Stimulated activated effector memory CD8-positive, alpha-beta T cell treated with anti-CD3 and anti-CD28 coated beads, Interleukin-12 subunit alpha, Interleukin-12 subunit beta, amount 100 ng/mL, for 72 hours (primary cell): ENCODE results near the gene EIF4A3.
"Not testable (repeated sequence)": the region's sequence is repeated elsewhere in the genome, so short reads cannot be mapped to it uniquely, and the experiment has no call there.

Experiments
- ATAC-seq: fragments of 150-1000 bp; cut with Tn5 transposase; 2 replicates; pipeline ENCODE4 v1.10.0; 2021
- DNase-seq, 2 donors: peaks; one replicate each; pipeline ENCODE4 v3.0.0; 2021 to 2022; ENCODE audit warnings: low spot score in 2 of 2
- H3K27ac Mint-ChIP-seq: one replicate; pipeline ENCODE4 v1.8.0; 2022; ENCODE audit warnings: mild to moderate bottlenecking, mixed read lengths
- H3K36me3 Mint-ChIP-seq: one replicate; pipeline ENCODE4 v1.8.0; 2022; ENCODE audit warnings: mild to moderate bottlenecking, mixed read lengths
- H3K4me1 Mint-ChIP-seq: one replicate; pipeline ENCODE4 v1.8.0; 2022; ENCODE audit warnings: mixed read lengths
- H3K4me3 Mint-ChIP-seq: one replicate; pipeline ENCODE4 v1.8.0; 2022; ENCODE audit warnings: mild to moderate bottlenecking, mixed read lengths
- H3K9me3 Mint-ChIP-seq: one replicate; pipeline ENCODE4 v1.8.0; 2022; ENCODE audit warnings: mixed read lengths

EIF4A3 gene

GRCh38 chr17:80095038-80095843, 51.7 kb downstream of the EIF4A3 start:
- Mint-ChIP-seq H3K36me3 (no peaks in the 10 kb centered on the region), H3K4me1 (peaks cover 4% of the 10 kb centered on the region), H3K4me3 (no peak overlapping the region), H3K9me3 (no peaks in the 10 kb centered on the region), H3K27ac (no peak overlapping the region)
- ATAC-seq (no peak), DNase-seq (no peak)

- no peaks in the 10 kb centered on the region for H3K36me3 Mint-ChIP-seq
- DNase-seq (no peak), ATAC-seq (no peak)
- H3K4me3 Mint-ChIP-seq: no peak overlapping the region
- no peaks in the 10 kb centered on the region for H3K9me3 Mint-ChIP-seq
- H3K27ac Mint-ChIP-seq: no peak overlapping the region
- H3K4me1 Mint-ChIP-seq: no peaks in the 10 kb centered on the region
These were observed 54.0 kb downstream of the EIF4A3 start for GRCh38 chr17:80092959-80093358.

- Mint-ChIP-seq H3K27ac (no peak overlapping the region), H3K4me1 (no peaks in the 10 kb centered on the region), H3K9me3 (no peaks in the 10 kb centered on the region), H3K4me3 (no peak overlapping the region), H3K36me3 (no peaks in the 10 kb centered on the region)
- DNase-seq (no peak), ATAC-seq (no peak)
These were observed 55.6 kb downstream of the EIF4A3 start for GRCh38 chr17:80091376-80091775.

GRCh38 chr17:80090164-80090563, 56.8 kb downstream of the EIF4A3 start:
- not testable (repeated sequence) for H3K27ac Mint-ChIP-seq, H3K36me3 Mint-ChIP-seq, H3K4me3 Mint-ChIP-seq, H3K4me1 Mint-ChIP-seq, ATAC-seq, DNase-seq, H3K9me3 Mint-ChIP-seq

- no peak overlapping the region for H3K4me3 Mint-ChIP-seq
- no peak for DNase-seq
- H3K9me3 Mint-ChIP-seq: no peaks in the 10 kb centered on the region
- no peaks in the 10 kb centered on the region for H3K36me3 Mint-ChIP-seq
- no peaks in the 10 kb centered on the region for H3K4me1 Mint-ChIP-seq
- ATAC-seq: no peak
- H3K27ac Mint-ChIP-seq: no peak overlapping the region
These were observed 57.2 kb downstream of the EIF4A3 start for GRCh38 chr17:80089762-80090161.

- Mint-ChIP-seq H3K4me3 (no peak overlapping the region), H3K4me1 (peaks cover 4% of the 10 kb centered on the region), H3K36me3 (no peaks in the 10 kb centered on the region), H3K9me3 (no peaks in the 10 kb centered on the region), H3K27ac (no peak overlapping the region)
- ATAC-seq: no peak
- DNase-seq: no peak
These were observed 59.3 kb downstream of the EIF4A3 start for GRCh38 chr17:80087346-80088265.

- H3K9me3 Mint-ChIP-seq: no peaks in the 10 kb centered on the region
- ATAC-seq (no peak), DNase-seq (no peak)
- H3K4me1 Mint-ChIP-seq: peaks cover 6% of the 10 kb centered on the region
- H3K27ac Mint-ChIP-seq: no peak overlapping the region
- no peaks in the 10 kb centered on the region for H3K36me3 Mint-ChIP-seq
- no peak overlapping the region for H3K4me3 Mint-ChIP-seq
These were observed 60.3 kb downstream of the EIF4A3 start for GRCh38 chr17:80086616-80087015.

GRCh38 chr17:80086081-80086480, 60.8 kb downstream of the EIF4A3 start:
- no peaks in the 10 kb centered on the region for H3K9me3 Mint-ChIP-seq
- H3K4me1 Mint-ChIP-seq: peaks cover 6% of the 10 kb centered on the region
- no peak overlapping the region for H3K4me3 Mint-ChIP-seq
- ATAC-seq (no peak), DNase-seq (no peak)
- no peaks in the 10 kb centered on the region for H3K36me3 Mint-ChIP-seq
- H3K27ac Mint-ChIP-seq: no peak overlapping the region

- H3K4me1 Mint-ChIP-seq: peaks cover 6% of the 10 kb centered on the region
- H3K27ac Mint-ChIP-seq: no peak overlapping the region
- no peaks in the 10 kb centered on the region for H3K9me3 Mint-ChIP-seq
- H3K36me3 Mint-ChIP-seq: no peaks in the 10 kb centered on the region
- H3K4me3 Mint-ChIP-seq: no peak overlapping the region
- no peak for DNase-seq
- ATAC-seq: no peak
These were observed 62.2 kb downstream of the EIF4A3 start for GRCh38 chr17:80084773-80085172.
